ENCODE results near the gene ATP2A2. TPM values are rescaled to one million over a fixed set of nuclear protein-coding genes. Genes with fewer than 3 reads are reported as not detected.

The ATP2A2 gene
- total RNA-seq, 4 donors from 2014 or later = 170 to 231 (median 177) TPM

DNA sequence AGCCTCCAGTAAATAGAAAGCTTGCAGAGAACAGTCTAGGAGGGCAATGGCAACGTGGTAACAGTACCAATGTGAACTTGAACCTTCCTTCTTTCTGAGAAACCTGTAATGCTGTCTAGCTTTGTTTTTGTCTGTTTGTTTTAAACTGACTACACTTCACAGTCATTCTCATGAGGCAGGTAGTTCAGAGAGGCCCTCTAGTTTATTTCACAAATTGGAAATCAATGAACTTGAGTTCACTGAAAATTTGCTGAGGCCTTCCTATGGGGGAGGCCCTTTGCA, 2.9 kb upstream of the ATP2A2 start:
- H3K36me3 ChIP-seq = peaks cover 0 to 14% (median 0%) of the 10 kb centered on the region in 4 donors
- H3K27ac ChIP-seq (replicated peaks in 1 of 4) = peak overlapping the region; percentile 45 to 100 (median 54)
- TF ChIP-seq, protein P1, sequence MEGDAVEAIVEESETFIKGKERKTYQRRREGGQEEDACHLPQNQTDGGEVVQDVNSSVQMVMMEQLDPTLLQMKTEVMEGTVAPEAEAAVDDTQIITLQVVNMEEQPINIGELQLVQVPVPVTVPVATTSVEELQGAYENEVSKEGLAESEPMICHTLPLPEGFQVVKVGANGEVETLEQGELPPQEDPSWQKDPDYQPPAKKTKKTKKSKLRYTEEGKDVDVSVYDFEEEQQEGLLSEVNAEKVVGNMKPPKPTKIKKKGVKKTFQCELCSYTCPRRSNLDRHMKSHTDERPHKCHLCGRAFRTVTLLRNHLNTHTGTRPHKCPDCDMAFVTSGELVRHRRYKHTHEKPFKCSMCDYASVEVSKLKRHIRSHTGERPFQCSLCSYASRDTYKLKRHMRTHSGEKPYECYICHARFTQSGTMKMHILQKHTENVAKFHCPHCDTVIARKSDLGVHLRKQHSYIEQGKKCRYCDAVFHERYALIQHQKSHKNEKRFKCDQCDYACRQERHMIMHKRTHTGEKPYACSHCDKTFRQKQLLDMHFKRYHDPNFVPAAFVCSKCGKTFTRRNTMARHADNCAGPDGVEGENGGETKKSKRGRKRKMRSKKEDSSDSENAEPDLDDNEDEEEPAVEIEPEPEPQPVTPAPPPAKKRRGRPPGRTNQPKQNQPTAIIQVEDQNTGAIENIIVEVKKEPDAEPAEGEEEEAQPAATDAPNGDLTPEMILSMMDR (IDR thresholded peaks at IDR 0.05) = no peak
- TF ChIP-seq POLR2A (IDR thresholded peaks at IDR 0.05; ENCODE audit: low read depth) (no peak), POLR2AphosphoS5 (IDR thresholded peaks at IDR 0.05) (no peak)
- no peak for DNase-seq (ENCODE audit: extremely low spot score)
- intact Hi-C loops (cut with DNase I) = no loop called here
- 72% methylated on average over 1 of the region's 1 CpG for WGBS
- H3K27me3 ChIP-seq = no peaks in the 10 kb centered on the region
- peaks cover 27 to 42% (median 36%) of the 10 kb centered on the region in 4 donors for H3K4me1 ChIP-seq
- no peak overlapping the region for H3K4me3 ChIP-seq
- H3K9me3 ChIP-seq = no peaks in the 10 kb centered on the region

DNA sequence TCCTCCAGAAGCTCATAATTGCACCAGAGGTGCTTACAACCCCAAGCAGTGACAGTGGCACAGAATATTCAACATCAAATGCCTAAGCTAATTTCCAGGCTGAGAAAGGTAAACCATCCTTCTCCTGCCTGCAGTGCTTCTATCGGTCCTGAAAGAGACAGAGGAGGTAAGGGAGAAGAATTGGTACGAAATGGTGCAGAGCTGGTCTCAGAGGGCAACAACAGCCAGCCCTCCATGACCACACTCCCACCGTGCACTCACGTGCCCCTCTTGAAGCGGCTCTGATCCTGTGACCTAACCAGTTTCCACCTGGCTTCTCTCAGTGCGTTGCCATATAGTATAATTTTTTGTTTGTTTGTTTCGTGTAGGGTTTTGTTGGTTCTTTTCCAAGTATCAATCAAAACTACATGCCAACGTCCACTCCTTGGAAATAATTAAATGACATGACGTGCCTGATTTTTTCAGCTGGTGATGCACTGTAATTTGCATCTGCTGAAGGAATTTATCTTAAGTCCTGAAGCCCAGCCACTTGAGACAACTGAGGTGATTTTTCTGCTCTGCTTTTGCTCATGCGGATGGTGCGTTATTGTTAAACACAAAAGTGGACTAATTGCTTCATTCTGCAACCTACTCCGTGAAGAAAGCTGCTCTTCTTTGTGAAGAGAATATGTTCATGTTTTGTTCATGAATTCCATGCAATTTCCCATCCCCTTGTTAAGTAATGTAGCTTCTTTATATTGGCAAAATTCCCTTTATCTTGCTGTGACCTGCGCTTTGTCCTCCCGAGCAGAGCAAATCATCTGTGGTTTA, 1.3 kb upstream of the ATP2A2 start:
- TF ChIP-seq POLR2A (IDR thresholded peaks at IDR 0.05; ENCODE audit: low read depth) = no peak
- TF ChIP-seq, protein P1 (IDR thresholded peaks at IDR 0.05) = no peak
- no peak for TF ChIP-seq POLR2AphosphoS5 (IDR thresholded peaks at IDR 0.05)
- no peak for TF ChIP-seq EP300 (IDR thresholded peaks at IDR 0.05)
- DNase-seq (ENCODE audit: extremely low spot score) = no peak
- peak overlapping the region; percentile 84 to 96 (median 92) for H3K4me3 ChIP-seq
- H3K27me3 ChIP-seq = no peaks in the 10 kb centered on the region
- H3K4me1 ChIP-seq = peaks cover 37 to 58% (median 51%) of the 10 kb centered on the region in 4 donors
- H3K9me3 ChIP-seq = no peaks in the 10 kb centered on the region
- peaks cover 0 to 30% (median 0%) of the 10 kb centered on the region in 4 donors for H3K36me3 ChIP-seq
- H3K27ac ChIP-seq (replicated peaks in 1 of 4) = peak overlapping the region; percentile 99 to 100 (median 100)
- intact Hi-C loops (cut with DNase I) = loop anchor here (5.0 kb wide), 1 partner anchor 177 kb away; no protein-coding TSS in a partner anchor
- WGBS = 60% methylated on average over 14 of the region's 14 CpGs

DNA sequence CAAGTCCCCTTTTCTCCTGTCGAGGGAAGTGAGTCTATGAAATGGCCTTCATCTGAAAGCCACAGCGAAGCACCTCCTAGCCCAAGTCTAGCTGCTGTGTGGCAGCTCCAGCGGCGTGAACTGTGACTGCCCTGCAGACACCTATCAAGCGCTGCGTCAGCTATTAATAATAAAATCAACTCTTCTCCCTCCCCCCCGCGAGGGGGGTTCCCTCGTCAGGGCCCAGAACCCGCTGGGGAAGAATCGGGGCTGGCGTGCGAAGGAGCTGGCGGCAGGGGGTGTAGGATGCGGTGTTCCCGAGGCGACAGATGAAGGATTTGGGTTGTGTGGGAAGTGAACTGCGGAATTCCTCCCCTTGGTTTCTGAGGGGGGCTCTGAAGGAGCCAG, 662 bp upstream of the ATP2A2 start:
- intact Hi-C loops (cut with DNase I) = loop anchor here (5.0 kb wide), 1 partner anchor 178 kb away; no protein-coding TSS in a partner anchor
- peaks cover 41 to 63% (median 57%) of the 10 kb centered on the region in 4 donors for H3K4me1 ChIP-seq
- no peak for DNase-seq (ENCODE audit: extremely low spot score)
- H3K4me3 ChIP-seq = peak overlapping the region; percentile 84 to 96 (median 92)
- peak overlapping the region; percentile 99 to 100 (median 100) for H3K27ac ChIP-seq (replicated peaks in 1 of 4)
- H3K9me3 ChIP-seq = no peaks in the 10 kb centered on the region
- 3% methylated on average over 18 of the region's 18 CpGs for WGBS
- H3K36me3 ChIP-seq = peaks cover 0 to 36% (median 1%) of the 10 kb centered on the region in 4 donors
- no peaks in the 10 kb centered on the region for H3K27me3 ChIP-seq
- no peak for TF ChIP-seq POLR2A (IDR thresholded peaks at IDR 0.05; ENCODE audit: low read depth)
- no peak for TF ChIP-seq EP300 (IDR thresholded peaks at IDR 0.05)
- no peak for TF ChIP-seq POLR2AphosphoS5 (IDR thresholded peaks at IDR 0.05)
- TF ChIP-seq, protein P1 (IDR thresholded peaks at IDR 0.05) = no peak

DNA sequence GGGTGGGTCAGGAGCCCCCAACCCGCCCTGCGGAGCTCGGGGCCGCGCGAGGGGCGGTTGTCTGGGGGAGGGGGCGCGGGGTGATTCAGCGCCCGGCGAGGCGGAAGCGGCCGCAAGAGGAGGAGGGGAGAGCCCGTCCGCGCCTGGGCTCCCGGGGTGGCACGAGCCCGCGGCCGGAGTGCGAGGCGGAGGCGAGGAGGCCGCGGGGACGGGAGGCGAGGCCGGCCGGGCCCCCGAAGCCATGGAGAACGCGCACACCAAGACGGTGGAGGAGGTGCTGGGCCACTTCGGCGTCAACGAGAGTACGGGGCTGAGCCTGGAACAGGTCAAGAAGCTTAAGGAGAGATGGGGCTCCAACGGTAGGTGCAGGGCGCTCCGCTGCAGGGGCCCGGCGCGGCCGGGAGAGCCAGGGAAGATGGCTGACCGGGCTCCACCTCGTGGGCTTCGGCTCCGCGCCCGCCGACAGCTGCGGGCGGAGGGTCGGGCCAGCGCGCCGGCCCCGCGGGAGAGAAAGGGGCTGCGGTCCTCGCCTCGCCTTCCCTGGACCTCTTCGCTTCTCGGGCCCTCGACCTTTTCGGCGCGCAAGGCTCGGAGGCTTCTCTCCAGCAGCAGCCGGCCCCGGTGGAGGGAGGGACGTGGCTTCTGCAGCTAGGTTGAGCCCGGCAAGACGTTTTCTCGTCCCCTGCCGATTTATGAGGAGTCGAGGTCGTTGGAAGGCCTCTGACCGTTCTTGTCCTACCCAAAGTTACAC, 677 bp downstream of the ATP2A2 start:
- TF ChIP-seq EP300 (IDR thresholded peaks at IDR 0.05) (no peak), POLR2AphosphoS5 (IDR thresholded peaks at IDR 0.05) (peak in 1 of 2 donors; percentile 38)
- WGBS = 0% methylated on average over 44 of the region's 82 CpGs
- H3K4me3 ChIP-seq = peak overlapping the region; percentile 84 to 96 (median 92)
- H3K27ac ChIP-seq (replicated peaks in 1 of 4) = peak overlapping the region; percentile 99 to 100 (median 100)
- no peaks in the 10 kb centered on the region for H3K9me3 ChIP-seq
- peaks cover 0 to 50% (median 2%) of the 10 kb centered on the region in 4 donors for H3K36me3 ChIP-seq
- peaks cover 49 to 76% (median 69%) of the 10 kb centered on the region in 4 donors for H3K4me1 ChIP-seq
- intact Hi-C loops (cut with DNase I) = loop anchor here (5.0 kb wide), 1 partner anchor 179 kb away; no protein-coding TSS in a partner anchor
- no peak for DNase-seq (ENCODE audit: extremely low spot score)
- no peaks in the 10 kb centered on the region for H3K27me3 ChIP-seq
